A549 (cell line): Measurements from ENCODE around the gene ROPN1.

Source experiments
- BHLHE40 ChIP-seq: IDR thresholded peaks from 2 replicates; pipeline ENCODE4 v1.6.1; 2012; ENCODE audit warnings: low read depth, low read length, inconsistent platforms
- CBX8 ChIP-seq: fragments of 200-600 bp; sonication (generic); IDR thresholded peaks from 2 replicates; pipeline ENCODE4 v1.6.1; 2016
- CHD2 ChIP-seq: fragments of 150-350 bp; IDR thresholded peaks from 2 replicates; pipeline ENCODE4 v1.6.1; 2014; ENCODE audit warnings: low read length; ENCODE audit not compliant: partially characterized antibody
- E2F6 ChIP-seq: IDR thresholded peaks from 2 replicates; pipeline ENCODE4 v1.6.1; 2012; ENCODE audit warnings: low read depth, borderline replicate concordance
- PHF8 ChIP-seq: fragments of 200-600 bp; sonication (generic); IDR thresholded peaks from 2 replicates; pipeline ENCODE4 v1.6.1; 2016; ENCODE audit warnings: low read depth, mild to moderate bottlenecking, antibody characterized with exemption, moderate library complexity, borderline replicate concordance
- POLR2A ChIP-seq: IDR thresholded peaks from 2 replicates; pipeline ENCODE4 v1.6.1; 2012; ENCODE audit warnings: mild to moderate bottlenecking, low read length
- RAD21 ChIP-seq, 2 experiments: fragments of >200 bp in 1 of 2; sonication (Bioruptor Twin) in 1 of 2; formaldehyde crosslinking in 1 of 2; IDR thresholded peaks in 1 of 2; conservative IDR thresholded peaks in 1 of 2; 2 replicates in 1 of 2; 3 replicates in 1 of 2; pipeline ENCODE4 v1.6.1; 2012 to 2018; ENCODE audit warnings: inconsistent platforms in 1 of 2
- REST ChIP-seq: fragments of 200-600 bp; sonication (generic); IDR thresholded peaks from 2 replicates; pipeline ENCODE4 v1.6.1; 2016; ENCODE audit warnings: antibody characterized with exemption, mild to moderate bottlenecking, moderate library complexity
- RFX5 ChIP-seq: fragments of 450-650 bp; IDR thresholded peaks from 2 replicates; pipeline ENCODE4 v1.7.1; 2014; ENCODE audit warnings: antibody characterized with exemption, mild to moderate bottlenecking, moderate library complexity
- SMC3 ChIP-seq: fragments of >200 bp; sonication (Bioruptor Twin); formaldehyde crosslinking; IDR thresholded peaks from 3 replicates; pipeline ENCODE4 v1.6.1; 2018; ENCODE audit warnings: inconsistent platforms
- TP53 ChIP-seq: fragments of 250-450 bp; sonication (Bioruptor Pico); IDR thresholded peaks from 2 replicates; pipeline ENCODE4 v1.5.0; 2021; ENCODE audit warnings: mild to moderate bottlenecking, moderate library complexity
- USF2 ChIP-seq: fragments of 450-650 bp; IDR thresholded peaks from 2 replicates; pipeline ENCODE4 v1.6.1; 2014; ENCODE audit warnings: antibody characterized with exemption
- ZC3H11A ChIP-seq: fragments of 450-650 bp; IDR thresholded peaks from 2 replicates; pipeline ENCODE4 v1.6.1; 2014; ENCODE audit warnings: antibody characterized with exemption, mild to moderate bottlenecking
- TF ChIP-seq, protein P1 (sequence below): fragments of >200 bp; sonication (Bioruptor Twin); formaldehyde crosslinking; IDR thresholded peaks from 3 replicates; pipeline ENCODE4 v1.5.1; 2016

- TF ChIP-seq POLR2A: no peak
- no peak for TF ChIP-seq RFX5
- TF ChIP-seq, protein P1, sequence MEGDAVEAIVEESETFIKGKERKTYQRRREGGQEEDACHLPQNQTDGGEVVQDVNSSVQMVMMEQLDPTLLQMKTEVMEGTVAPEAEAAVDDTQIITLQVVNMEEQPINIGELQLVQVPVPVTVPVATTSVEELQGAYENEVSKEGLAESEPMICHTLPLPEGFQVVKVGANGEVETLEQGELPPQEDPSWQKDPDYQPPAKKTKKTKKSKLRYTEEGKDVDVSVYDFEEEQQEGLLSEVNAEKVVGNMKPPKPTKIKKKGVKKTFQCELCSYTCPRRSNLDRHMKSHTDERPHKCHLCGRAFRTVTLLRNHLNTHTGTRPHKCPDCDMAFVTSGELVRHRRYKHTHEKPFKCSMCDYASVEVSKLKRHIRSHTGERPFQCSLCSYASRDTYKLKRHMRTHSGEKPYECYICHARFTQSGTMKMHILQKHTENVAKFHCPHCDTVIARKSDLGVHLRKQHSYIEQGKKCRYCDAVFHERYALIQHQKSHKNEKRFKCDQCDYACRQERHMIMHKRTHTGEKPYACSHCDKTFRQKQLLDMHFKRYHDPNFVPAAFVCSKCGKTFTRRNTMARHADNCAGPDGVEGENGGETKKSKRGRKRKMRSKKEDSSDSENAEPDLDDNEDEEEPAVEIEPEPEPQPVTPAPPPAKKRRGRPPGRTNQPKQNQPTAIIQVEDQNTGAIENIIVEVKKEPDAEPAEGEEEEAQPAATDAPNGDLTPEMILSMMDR: no peak
- TF ChIP-seq E2F6: no peak
- TF ChIP-seq REST: no peak
- TF ChIP-seq PHF8: no peak
- no peak for TF ChIP-seq SMC3
- TF ChIP-seq ZC3H11A: no peak
- no peak for TF ChIP-seq BHLHE40
- no peak for TF ChIP-seq CHD2
- TF ChIP-seq TP53: no peak
- TF ChIP-seq USF2: no peak
- no peak for TF ChIP-seq CBX8
- TF ChIP-seq RAD21 (conservative IDR thresholded peaks at IDR 0.05 in 1 of 2, IDR thresholded peaks at IDR 0.05 in 1 of 2): no peak
Observed at GRCh38 chr3:123930445-123930844, 61.5 kb downstream of the ROPN1 start.
